NB4 (cell line): ENCODE data around the gene PTGS1.

Experiments used
- CTCF ChIP-seq: IDR thresholded peaks from one replicate; pipeline ENCODE4 v1.5.1; 2012; ENCODE audit warnings: low read depth, low read length
- POLR2A ChIP-seq: IDR thresholded peaks from 2 replicates; pipeline ENCODE4 v1.6.1; 2011; ENCODE audit warnings: mild to moderate bottlenecking; ENCODE audit not compliant: insufficient read length; ENCODE audit errors: extremely low read depth

- TF ChIP-seq CTCF: no peak
- no peak for TF ChIP-seq POLR2A
Observed at GRCh38 chr9:122325124-122325523, 45.7 kb upstream of the PTGS1 start.
